HepG2 (cell line): Measurements from ENCODE around the gene ACSL6.

ENCODE experiments used
- HDAC6 ChIP-seq: fragments of 200-600 bp; sonication (generic); IDR thresholded peaks from 2 replicates; pipeline ENCODE4 v1.7.0; 2017; ENCODE audit warnings: mild to moderate bottlenecking, antibody characterized with exemption, low read length, low read depth
- KLF13 ChIP-seq: sonication (generic); formaldehyde crosslinking; IDR thresholded peaks from 2 replicates; pipeline ENCODE4 v1.4.0; 2020; ENCODE audit warnings: mild to moderate bottlenecking, missing genetic modification reagents
- MXI1 ChIP-seq: IDR thresholded peaks from 3 replicates; pipeline ENCODE4 v1.6.1; 2012; ENCODE audit warnings: low read depth, low read length, inconsistent platforms, borderline replicate concordance
- PITX1 ChIP-seq: sonication (generic); formaldehyde crosslinking; IDR thresholded peaks from 2 replicates; pipeline ENCODE4 v1.5.1; 2020; ENCODE audit warnings: mild to moderate bottlenecking, missing genetic modification reagents
- RNF2 ChIP-seq: fragments of 450-650 bp; conservative IDR thresholded peaks from 2 replicates; pipeline ENCODE4 v1.6.1; 2016; ENCODE audit warnings: low read depth
- SMC3 ChIP-seq: IDR thresholded peaks from 2 replicates; pipeline ENCODE4 v1.6.1; 2011; ENCODE audit warnings: low read length, improper control_type of control experiment
- SP1 ChIP-seq, 2 experiments: fragments of 450-650 bp in 1 of 2; sonication (generic) in 1 of 2; formaldehyde crosslinking in 1 of 2; IDR thresholded peaks; 2 replicates each; pipeline versions ENCODE4 v1.4.0 to v1.6.1; 2016 to 2020; ENCODE audit warnings: missing genetic modification reagents in 1 of 2
- ZFP36L1 ChIP-seq: sonication (generic); formaldehyde crosslinking; IDR thresholded peaks from 2 replicates; pipeline ENCODE4 v1.8.0; 2022; ENCODE audit warnings: mild to moderate bottlenecking, missing genetic modification reagents, moderate library complexity
- ZNF678 ChIP-seq: sonication (generic); formaldehyde crosslinking; IDR thresholded peaks from 2 replicates; pipeline ENCODE4 v1.4.0; 2020; ENCODE audit warnings: mild to moderate bottlenecking, missing genetic modification reagents
- ZNF766 ChIP-seq: sonication (generic); formaldehyde crosslinking; IDR thresholded peaks from 2 replicates; pipeline ENCODE4 v1.5.0; 2020; ENCODE audit warnings: missing genetic modification reagents, borderline replicate concordance
- TF ChIP-seq, protein P1 (sequence below): sonication (generic); formaldehyde crosslinking; IDR thresholded peaks from 2 replicates; pipeline ENCODE4 v1.8.0; 2022; ENCODE audit warnings: mild to moderate bottlenecking, missing genetic modification reagents; ENCODE audit not compliant: insufficient replicate concordance
- TF ChIP-seq, protein P2 (sequence below): sonication (generic); formaldehyde crosslinking; IDR thresholded peaks from 2 replicates; pipeline ENCODE4 v1.4.0; 2020; ENCODE audit warnings: low read depth, missing genetic modification reagents
- TF ChIP-seq, protein P3 (sequence below): sonication (generic); formaldehyde crosslinking; IDR thresholded peaks from 2 replicates; pipeline ENCODE4 v1.5.0; 2020; ENCODE audit warnings: mild to moderate bottlenecking, missing genetic modification reagents, moderate library complexity

DNA sequence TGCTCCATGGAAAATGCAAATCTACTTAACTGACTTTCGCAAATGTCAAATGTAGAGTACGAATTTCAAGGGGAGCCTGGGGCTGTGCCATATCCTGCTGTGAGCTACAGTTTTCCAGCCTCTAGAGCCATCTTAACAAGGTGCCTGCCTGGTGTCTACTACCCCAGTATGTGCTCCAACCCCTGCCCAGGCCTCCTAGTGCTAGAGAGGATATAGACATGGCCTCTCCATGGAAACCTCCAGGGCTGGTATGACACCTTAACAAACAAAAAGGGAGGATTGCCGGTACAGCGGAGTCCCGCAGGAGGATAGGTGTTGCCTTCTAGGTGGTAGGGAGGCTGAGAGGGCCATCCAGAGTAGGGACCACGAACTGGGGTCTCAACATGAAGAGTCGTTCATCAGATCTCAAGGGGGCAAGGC is 35.4 kb upstream of the ACSL6 start:
- TF ChIP-seq ZNF678 (CRISPR knock-in tag) = no peak
- TF ChIP-seq HDAC6 = no peak
- TF ChIP-seq RNF2 = no peak
- no peak for TF ChIP-seq MXI1
- TF ChIP-seq, protein P1, sequence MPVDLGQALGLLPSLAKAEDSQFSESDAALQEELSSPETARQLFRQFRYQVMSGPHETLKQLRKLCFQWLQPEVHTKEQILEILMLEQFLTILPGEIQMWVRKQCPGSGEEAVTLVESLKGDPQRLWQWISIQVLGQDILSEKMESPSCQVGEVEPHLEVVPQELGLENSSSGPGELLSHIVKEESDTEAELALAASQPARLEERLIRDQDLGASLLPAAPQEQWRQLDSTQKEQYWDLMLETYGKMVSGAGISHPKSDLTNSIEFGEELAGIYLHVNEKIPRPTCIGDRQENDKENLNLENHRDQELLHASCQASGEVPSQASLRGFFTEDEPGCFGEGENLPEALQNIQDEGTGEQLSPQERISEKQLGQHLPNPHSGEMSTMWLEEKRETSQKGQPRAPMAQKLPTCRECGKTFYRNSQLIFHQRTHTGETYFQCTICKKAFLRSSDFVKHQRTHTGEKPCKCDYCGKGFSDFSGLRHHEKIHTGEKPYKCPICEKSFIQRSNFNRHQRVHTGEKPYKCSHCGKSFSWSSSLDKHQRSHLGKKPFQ (CRISPR knock-in tag) = no peak
- no peak for TF ChIP-seq KLF13 (CRISPR knock-in tag)
- TF ChIP-seq, protein P2, sequence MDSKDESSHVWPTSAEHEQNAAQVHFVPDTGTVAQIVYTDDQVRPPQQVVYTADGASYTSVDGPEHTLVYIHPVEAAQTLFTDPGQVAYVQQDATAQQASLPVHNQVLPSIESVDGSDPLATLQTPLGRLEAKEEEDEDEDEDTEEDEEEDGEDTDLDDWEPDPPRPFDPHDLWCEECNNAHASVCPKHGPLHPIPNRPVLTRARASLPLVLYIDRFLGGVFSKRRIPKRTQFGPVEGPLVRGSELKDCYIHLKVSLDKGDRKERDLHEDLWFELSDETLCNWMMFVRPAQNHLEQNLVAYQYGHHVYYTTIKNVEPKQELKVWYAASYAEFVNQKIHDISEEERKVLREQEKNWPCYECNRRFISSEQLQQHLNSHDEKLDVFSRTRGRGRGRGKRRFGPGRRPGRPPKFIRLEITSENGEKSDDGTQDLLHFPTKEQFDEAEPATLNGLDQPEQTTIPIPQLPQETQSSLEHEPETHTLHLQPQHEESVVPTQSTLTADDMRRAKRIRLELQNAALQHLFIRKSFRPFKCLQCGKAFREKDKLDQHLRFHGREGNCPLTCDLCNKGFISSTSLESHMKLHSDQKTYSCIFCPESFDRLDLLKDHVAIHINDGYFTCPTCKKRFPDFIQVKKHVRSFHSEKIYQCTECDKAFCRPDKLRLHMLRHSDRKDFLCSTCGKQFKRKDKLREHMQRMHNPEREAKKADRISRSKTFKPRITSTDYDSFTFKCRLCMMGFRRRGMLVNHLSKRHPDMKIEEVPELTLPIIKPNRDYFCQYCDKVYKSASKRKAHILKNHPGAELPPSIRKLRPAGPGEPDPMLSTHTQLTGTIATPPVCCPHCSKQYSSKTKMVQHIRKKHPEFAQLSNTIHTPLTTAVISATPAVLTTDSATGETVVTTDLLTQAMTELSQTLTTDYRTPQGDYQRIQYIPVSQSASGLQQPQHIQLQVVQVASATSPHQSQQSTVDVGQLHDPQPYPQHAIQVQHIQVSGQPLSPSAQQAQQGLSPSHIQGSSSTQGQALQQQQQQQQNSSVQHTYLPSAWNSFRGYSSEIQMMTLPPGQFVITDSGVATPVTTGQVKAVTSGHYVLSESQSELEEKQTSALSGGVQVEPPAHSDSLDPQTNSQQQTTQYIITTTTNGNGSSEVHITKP = no peak
- TF ChIP-seq SP1 (IDR thresholded peaks at IDR 0.05) = no peak
- no peak for TF ChIP-seq SP1 (CRISPR knock-in tag; IDR thresholded peaks at IDR 0.05)
- TF ChIP-seq PITX1 (CRISPR knock-in tag) = no peak
- TF ChIP-seq, protein P3, sequence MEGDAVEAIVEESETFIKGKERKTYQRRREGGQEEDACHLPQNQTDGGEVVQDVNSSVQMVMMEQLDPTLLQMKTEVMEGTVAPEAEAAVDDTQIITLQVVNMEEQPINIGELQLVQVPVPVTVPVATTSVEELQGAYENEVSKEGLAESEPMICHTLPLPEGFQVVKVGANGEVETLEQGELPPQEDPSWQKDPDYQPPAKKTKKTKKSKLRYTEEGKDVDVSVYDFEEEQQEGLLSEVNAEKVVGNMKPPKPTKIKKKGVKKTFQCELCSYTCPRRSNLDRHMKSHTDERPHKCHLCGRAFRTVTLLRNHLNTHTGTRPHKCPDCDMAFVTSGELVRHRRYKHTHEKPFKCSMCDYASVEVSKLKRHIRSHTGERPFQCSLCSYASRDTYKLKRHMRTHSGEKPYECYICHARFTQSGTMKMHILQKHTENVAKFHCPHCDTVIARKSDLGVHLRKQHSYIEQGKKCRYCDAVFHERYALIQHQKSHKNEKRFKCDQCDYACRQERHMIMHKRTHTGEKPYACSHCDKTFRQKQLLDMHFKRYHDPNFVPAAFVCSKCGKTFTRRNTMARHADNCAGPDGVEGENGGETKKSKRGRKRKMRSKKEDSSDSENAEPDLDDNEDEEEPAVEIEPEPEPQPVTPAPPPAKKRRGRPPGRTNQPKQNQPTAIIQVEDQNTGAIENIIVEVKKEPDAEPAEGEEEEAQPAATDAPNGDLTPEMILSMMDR (CRISPR knock-in tag) = no peak
- TF ChIP-seq SMC3 = no peak
- TF ChIP-seq ZFP36L1 (CRISPR knock-in tag) = no peak
- TF ChIP-seq ZNF766 (CRISPR knock-in tag) = no peak
